Measurements from ENCODE around the gene CD300LB.
"Not testable (repeated sequence)": the region's sequence is repeated elsewhere in the genome, so short reads cannot be mapped to it uniquely, and the experiment has no call there.

DNA sequence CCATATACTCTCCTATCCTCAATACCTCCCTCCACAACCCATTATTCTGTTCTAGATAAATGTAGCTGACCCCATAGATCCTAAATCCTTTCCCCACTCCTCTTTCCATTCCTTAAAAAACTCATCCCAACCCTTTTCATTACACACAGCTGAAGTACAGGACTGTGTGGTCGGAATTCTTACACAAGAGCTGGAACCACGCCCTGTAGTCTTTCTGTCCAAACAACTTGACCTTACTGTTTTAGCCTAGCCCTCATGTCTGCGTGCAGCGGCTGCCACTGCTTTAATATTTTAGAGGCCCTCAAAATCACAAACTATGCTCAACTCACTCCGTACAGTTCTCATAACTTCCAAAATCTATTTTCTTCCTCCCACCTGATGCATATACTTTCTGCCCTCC is 27.3 kb downstream of the CD300LB start:
- TF ChIP-seq POLR2A (IDR thresholded peaks at IDR 0.05) = not testable (repeated sequence)
- TF ChIP-seq, protein P1, sequence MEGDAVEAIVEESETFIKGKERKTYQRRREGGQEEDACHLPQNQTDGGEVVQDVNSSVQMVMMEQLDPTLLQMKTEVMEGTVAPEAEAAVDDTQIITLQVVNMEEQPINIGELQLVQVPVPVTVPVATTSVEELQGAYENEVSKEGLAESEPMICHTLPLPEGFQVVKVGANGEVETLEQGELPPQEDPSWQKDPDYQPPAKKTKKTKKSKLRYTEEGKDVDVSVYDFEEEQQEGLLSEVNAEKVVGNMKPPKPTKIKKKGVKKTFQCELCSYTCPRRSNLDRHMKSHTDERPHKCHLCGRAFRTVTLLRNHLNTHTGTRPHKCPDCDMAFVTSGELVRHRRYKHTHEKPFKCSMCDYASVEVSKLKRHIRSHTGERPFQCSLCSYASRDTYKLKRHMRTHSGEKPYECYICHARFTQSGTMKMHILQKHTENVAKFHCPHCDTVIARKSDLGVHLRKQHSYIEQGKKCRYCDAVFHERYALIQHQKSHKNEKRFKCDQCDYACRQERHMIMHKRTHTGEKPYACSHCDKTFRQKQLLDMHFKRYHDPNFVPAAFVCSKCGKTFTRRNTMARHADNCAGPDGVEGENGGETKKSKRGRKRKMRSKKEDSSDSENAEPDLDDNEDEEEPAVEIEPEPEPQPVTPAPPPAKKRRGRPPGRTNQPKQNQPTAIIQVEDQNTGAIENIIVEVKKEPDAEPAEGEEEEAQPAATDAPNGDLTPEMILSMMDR (IDR thresholded peaks at IDR 0.05) = not testable (repeated sequence)
